SH-SY5Y (cell line): ENCODE measurements around the gene FBXL16.

ENCODE experiments used
- GATA2 ChIP-seq: IDR thresholded peaks from 2 replicates; pipeline ENCODE4 v1.6.1; 2011; ENCODE audit warnings: mild to moderate bottlenecking, low read depth, low read length
- GATA3 ChIP-seq: IDR thresholded peaks from 2 replicates; pipeline ENCODE4 v1.6.1; 2011; ENCODE audit warnings: low read depth, mild to moderate bottlenecking, low read length, moderate library complexity

DNA sequence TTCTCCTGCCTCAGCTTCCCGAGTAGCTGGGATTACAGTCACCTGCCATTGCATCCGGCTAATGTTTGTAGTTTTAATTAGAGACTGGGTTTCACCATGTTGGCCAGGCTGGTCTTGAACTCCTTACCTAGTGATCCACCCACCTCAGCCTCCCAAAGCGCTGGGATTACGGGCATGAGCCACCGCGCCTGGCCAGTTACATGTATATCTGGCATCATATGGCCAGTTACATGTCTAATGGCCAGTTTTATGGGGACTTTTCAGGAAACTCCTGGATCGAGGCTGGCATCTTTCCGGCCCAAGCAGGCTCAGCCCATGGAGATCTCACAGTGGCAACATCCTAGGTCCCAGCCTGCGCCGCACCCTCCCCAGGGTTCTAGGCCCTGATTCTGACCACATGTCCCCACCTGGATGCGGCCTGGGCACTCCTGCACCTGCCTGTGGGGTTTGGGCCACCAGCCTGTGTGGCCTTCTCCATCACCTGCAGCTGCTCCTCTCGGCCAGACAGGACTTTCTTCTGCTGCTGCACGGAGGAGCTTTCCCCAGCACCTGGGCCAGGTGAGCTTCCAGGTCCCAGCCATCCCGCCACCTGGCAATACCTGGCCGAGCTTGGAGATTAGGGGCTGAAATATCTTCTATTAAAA lies 36.5 kb upstream of the FBXL16 start:
- TF ChIP-seq GATA2 (no peak), GATA3 (no peak)
